Cerebellar cortex (tissue), 1 donor: ENCODE measurements around the gene OPCML.

Experiments used
- DNase-seq: peaks from one replicate; pipeline ENCODE4 v3.0.0-alpha.2; 2015; ENCODE audit warnings: low spot score

OPCML gene

DNA sequence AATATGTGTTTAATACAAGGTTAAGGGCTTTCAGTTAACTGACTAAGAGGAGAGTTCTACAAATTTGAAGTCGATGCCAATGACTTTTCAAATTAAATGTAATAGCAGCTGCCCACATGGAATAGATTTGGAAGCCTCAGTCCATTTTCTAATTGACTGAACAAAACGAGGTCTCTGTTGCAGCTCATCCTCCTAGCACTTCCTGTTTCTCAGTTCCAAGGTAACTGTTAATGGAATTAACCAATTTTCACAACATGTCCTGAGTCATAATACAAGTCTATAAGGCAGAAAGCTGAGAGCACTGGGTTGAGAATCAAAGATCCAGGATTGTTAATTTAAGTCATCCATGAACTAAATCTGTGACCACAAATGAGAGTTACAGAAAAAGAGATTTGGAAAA is 177.2 kb downstream of the OPCML start:
- no peak for DNase-seq

DNA sequence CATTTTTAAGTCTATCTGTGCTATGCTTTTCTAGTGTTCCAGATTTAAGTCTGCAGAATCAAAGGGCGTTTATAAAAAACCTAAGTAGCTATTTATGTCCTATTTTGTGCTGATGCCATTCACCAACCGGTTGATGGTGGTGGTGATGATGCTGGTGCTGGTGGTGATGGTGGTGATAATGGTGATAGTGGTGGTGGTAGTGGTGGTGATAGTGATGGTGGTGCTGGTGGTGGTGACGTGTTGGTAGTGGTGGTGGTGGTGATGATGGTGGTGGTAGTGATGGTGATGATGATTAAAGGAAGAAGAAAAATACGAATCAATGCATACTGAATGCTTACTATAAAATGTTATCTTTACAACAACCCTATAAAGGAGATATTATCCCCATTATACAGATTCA is 178.2 kb downstream of the OPCML start:
- DNase-seq = no peak

DNA sequence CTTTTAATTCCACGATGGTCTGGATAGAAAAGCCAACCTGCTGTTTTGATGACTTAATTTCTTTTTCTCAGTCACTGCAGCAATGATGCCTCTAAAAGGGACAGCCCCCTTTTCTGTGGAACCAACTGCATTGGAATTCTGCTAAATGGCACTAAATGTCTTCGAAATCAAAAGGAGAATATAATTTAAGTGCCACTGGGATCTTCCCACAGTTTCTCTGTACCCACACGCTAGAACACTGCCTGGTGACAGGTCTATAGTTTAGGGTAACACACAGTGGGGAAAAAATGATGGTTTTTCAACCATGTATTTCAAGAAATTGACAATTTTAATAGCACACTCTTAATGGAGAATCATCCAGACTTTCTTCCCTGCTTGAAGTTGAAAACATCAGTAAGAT is 182.3 kb downstream of the OPCML start:
- DNase-seq = no peak

- no peak for DNase-seq
Observed at GRCh38 chr11:133347988-133348387, 184.3 kb downstream of the OPCML start.

GRCh38 chr11:133346137-133346536 is 186.2 kb downstream of the OPCML start:
- DNase-seq = no peak

- DNase-seq = no peak
Observed at GRCh38 chr11:133343951-133344350, 188.3 kb downstream of the OPCML start.

GRCh38 chr11:133339495-133340140 is 192.7 kb downstream of the OPCML start:
- no peak for DNase-seq

DNA sequence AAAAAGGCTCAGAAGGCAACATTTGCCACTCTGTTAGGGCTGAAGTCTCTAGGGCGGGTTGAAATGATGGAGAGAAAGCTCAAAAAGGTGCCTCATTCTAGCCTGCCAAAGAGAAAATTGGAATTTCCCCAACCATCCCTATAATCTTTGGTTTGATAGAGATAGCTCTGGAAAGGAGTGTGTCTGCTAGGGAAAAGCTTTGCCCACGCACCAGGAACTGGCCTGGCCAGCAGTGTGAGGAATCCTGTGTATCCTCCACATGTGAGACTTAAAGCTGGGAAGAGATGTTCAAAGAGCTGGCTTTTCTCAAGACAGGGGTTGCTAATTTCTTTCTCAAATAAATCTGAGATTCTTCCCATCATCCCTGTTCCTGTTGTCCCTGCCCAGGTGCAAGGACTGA is 193.7 kb downstream of the OPCML start:
- no peak for DNase-seq

DNA sequence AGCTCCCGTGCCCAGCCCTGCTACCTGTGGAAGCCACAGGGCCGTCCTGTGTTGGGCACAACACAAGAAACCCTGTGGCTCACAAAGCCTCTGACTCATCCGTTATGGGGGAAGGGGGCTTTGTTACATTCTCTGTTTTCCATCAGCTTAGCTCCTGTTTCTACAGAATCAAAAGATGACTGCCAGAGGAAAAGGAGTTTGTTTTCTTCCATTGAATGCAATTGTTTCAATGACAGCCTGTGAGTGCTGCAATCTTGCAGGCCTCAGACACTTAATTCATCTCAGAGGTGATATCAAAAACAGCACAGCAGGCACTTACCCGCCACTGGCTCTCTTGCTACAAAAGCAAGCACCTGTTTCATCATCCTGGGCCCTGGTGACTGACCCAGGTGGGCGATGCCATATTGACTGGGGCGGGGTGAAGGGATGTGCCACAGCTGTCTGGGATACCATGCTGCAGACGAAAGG is 194.3 kb downstream of the OPCML start:
- no peak for DNase-seq

GRCh38 chr11:133337193-133337592 is 195.1 kb downstream of the OPCML start:
- no peak for DNase-seq

DNA sequence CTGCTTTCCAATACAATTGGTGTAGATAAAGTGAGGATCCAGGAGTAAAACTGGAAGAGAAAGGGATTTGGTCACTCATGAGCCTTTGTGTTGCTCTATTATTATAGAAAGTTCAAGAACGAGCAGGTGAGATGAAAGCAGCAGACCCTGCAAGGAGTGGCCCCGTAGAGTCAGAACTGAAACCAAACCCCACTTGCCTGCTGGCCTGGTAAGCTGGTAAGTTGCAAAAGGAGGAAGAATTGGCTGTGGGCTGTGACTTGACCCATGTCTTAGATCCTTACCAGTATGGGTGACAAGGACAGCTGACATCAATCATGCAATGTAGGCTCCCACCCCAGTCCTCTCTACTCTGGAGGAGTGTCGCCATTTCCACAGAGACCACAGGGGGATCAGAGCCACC is 201.3 kb downstream of the OPCML start:
- no peak for DNase-seq

- no peak for DNase-seq
Observed at GRCh38 chr11:133326849-133327248, 205.5 kb downstream of the OPCML start.

DNA sequence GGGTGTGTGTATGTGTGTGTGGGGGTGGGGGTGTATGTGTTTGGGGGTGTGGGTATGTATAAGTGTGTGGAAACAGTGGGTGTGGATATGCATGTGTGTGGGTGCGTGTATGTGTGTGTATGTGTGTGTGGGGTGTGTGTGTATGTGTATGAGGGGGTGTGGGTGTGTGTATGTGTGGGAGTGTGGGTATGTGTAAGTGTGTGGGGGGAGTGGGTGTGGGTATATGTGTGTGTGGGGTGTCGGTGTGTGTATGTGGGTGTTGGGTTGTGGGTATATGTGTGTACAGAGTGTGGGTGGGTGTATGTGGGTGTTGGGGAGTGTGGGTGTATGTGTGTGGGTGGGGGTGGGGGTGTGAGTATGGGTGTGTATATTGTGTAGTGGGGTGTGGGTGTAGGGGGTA is 206.0 kb downstream of the OPCML start:
- DNase-seq = no peak

- DNase-seq = no peak
Observed at GRCh38 chr11:133325711-133326110, 206.6 kb downstream of the OPCML start.

DNA sequence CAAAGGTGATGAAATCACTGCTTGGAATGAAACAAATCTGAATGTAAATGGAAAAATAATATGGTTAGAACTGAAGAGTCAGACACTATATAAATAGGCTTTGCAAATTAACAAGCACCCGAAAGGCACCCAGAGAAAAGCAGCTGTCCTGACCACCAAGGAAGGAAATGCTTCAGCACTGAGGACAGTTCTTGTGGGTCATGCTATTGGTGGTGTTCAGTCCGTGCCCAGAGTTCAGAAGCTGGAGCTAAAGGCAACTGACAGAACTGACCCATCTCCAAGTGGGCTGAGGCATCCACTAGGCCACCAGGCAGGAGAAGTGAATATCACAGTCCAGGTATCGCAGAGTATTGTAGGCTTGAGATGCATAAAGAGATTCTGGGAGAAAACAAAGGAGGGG is 208.9 kb downstream of the OPCML start:
- DNase-seq = no peak

DNA sequence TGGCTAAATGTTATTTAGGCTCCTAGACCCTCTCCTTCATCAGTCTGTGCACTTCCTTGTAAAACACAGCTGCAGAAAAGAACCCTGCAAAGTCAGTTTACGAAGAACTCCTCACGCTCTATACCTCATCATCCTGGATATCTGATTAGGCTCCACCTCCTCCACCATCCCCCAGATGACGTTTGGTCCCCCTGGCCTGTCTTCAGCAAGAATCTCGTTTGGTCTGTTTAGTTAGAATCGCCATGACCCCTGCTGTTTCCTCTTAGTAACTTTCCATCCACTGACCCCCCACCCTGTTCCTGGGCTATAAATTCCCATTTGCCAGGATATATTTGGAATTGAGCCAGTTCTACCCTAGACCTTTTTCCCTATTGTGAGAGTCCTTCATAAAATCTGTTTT is 214.1 kb downstream of the OPCML start:
- no peak for DNase-seq

- no peak for DNase-seq
Observed at GRCh38 chr11:133311230-133311629, 221.1 kb downstream of the OPCML start.

GRCh38 chr11:133306019-133306418 is 226.3 kb downstream of the OPCML start:
- no peak for DNase-seq

- DNase-seq = no peak
Observed at GRCh38 chr11:133305208-133305956, 226.9 kb downstream of the OPCML start.

- no peak for DNase-seq
Observed at GRCh38 chr11:133303262-133303661, 229.0 kb downstream of the OPCML start.

DNA sequence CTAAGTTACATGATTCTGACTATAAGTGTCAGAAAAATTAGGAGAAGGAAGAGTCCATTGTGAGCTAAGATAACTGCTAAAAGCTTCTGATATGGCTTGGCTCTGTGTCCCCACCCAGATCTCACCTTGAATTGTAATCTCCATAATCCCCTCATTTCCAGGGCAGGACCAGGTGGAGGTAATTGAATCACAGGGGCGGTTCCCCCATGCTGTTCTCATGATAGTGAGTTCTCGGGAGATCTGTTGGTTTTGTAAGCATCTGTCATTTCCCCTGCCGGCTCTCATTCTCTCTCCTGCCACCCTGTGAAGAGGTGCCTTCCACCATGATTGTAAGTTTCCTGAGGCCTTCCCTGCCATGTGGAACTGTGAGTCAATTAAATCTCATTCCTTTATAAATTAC is 230.2 kb downstream of the OPCML start:
- no peak for DNase-seq

DNA sequence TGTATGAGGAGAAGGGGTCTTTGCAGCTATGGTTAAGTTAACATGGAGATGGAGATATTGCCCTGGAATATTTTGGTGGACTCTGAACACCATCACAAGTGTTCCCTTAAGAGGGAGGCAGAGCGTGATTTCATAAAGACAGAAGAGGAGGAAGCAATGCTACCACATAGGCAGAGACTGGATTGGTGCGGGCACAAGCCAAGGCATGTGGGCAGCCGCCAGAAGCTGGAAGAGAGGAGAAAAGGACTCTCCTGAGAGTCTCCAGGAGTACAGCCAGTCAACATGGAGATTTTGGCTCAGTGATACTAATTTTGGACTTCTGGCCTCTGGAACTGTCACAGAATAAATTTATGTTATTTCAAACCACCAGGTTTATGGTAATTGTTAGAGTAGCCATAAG is 231.6 kb downstream of the OPCML start:
- no peak for DNase-seq

- no peak for DNase-seq
Observed at GRCh38 chr11:133291780-133292179, 240.5 kb downstream of the OPCML start.

GRCh38 chr11:133285359-133285758 is 246.9 kb downstream of the OPCML start:
- no peak for DNase-seq
